ENCODE results near the gene E2F1.

Gene E2F1

GRCh38 chr20:33686100-33686983, at the start of gene E2F1:
Gene E2F1 (minus strand): TSS chr20:33686385. CDS start chr20:33686264, 121 bp downstream.
- DNase-seq = peak; percentile 81

- DNase-seq = no peak
These were observed 47.7 kb upstream of the E2F1 start for GRCh38 chr20:33733654-33734576.

DNA sequence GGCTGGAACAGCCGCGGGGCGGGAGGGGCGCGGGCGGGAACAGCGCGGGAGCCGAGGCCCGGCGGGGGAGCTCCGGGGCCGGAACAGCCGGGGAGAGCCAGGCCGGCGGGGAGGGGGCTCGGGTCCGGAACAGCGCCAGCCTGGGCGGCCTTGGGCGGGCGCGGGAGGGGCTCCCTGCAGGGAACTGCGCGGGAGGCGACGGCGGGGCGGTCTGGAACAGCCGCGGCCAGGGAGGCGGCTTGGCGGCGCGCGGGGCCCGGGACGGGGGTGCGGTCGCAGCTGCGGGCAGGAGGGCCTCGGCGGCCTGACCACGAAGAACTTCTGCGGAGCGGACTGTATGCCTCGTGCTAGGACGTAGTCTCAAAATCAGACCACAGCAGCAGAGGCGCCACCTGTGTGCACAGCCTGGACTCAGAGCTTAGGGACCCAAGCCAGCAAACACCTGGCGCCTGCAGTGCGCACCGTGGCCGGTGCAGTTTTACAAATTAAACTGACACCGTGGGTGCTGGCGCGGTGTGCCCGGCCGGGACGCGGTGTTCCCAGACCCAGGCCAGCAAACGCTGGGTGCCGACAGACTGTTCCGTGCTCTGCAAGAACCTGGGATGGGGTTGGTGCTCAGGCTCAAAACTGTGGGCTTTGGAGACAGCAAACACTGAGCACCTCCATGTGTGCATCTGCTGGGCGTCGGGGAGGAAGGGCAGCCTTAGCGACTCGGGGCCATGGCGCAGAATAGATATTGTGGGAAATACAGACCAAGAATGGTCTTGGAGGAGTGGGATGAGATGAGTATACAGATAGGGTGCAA, 46.2 kb upstream of the E2F1 start:
- DNase-seq = peak; percentile 74

- peak; percentile 74 for DNase-seq
These were observed 45.5 kb upstream of the E2F1 start, which contains the start of gene ZNF341 for GRCh38 chr20:33731693-33732165. Gene ZNF341 (plus strand): TSS chr20:33731996. CDS start chr20:33732022, 26 bp downstream.

DNA sequence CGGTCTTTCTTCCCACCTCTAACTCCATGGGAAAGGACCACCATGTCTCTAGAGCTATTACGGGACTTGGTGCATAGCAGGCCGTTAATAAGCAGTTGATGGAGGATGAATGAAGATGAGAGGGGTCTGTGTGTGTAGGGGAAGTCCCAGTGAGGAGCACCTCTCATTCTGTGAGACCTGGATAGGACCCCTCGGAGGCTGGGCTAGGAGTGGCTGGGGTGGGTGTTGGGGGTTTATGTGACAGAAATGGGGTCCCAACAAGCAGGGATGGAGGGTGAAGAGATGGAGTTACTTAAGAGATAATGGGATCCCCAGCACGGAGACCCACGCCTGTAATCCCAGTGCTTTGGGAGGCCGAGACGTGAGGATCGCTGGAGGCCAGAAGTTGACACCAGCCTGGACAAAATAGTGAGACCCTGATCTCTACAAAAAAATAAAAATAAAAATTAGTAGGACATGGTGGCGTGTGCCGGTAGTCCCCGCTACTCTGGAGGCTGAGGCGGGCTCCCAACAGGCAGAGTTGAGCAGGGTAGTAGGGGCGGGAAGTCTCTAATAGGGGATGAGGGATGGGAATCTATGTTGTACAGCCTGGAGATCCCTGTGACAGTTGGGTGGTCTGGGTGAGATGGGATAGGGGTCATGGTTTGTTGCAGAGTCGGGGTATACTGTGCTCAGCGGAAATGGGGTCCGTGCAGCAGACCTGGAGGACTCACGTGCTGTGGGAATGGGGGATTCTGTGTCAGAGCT, 44.9 kb upstream of the E2F1 start:
- no peak for DNase-seq

- DNase-seq = no peak
These were observed 42.9 kb upstream of the E2F1 start for GRCh38 chr20:33729101-33729500.

DNA sequence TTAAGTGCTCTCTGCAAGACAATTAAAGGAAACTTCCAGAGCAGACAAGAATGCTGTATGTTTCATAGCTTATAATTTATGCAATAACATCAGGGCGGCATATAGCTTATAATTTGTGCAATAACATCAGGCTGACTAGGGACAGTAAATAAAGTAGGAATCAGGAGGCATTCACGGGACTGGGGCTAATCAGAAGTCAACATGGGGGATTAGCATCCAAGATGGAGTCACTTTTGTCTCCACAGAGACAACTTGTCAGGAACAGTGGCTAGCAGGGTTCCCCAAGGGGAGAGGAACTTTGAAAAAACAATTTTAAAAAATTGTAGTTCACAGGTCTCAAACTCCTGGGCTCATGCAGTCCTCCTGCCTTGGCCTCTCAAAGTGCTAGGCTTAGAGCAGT, 42.3 kb upstream of the E2F1 start:
- no peak for DNase-seq

GRCh38 chr20:33727806-33728205, 41.6 kb upstream of the E2F1 start:
- no peak for DNase-seq

GRCh38 chr20:33727115-33727479, 40.9 kb upstream of the E2F1 start:
- DNase-seq = no peak

DNA sequence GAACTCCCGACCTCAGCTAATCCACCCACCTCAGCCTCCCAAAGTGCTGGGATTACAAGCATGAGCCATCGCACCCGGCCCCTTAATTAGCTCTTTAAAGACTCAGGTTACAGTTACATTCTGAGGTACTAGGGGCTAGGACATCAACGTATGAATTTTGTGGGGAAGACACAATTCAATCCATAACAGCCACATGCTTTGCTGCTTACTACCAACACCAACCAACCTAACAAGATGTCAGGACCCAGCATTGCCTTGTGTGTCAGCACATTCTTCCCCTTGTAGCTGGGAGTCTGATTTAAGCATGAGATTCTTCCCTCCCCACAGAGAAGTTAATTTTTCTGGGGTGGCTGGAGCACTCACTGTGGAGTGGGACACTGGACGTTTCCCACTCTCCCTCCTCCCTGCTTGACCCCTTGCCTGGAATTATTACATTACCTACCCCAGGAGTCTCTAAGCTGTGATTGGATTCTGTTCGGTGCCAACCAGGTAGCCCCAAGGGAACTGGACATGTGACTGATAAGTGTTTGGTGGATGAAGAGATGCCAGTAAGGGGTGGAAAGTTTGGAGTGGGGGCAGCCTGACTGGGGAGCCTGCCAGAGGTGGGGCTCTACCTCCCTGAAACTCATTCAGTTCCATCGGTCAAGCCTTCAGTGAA, 39.6 kb upstream of the E2F1 start:
- DNase-seq = no peak

- DNase-seq = no peak
These were observed 38.4 kb upstream of the E2F1 start for GRCh38 chr20:33724439-33725094.

- DNase-seq = no peak
These were observed 35.4 kb upstream of the E2F1 start for GRCh38 chr20:33721391-33722140.

- peak; percentile 98 for DNase-seq
These were observed 34.0 kb upstream of the E2F1 start, which contains the start of gene PXMP4 for GRCh38 chr20:33719989-33720709. Gene PXMP4 (minus strand): TSS chr20:33720310. CDS start chr20:33720207, 103 bp downstream.

DNA sequence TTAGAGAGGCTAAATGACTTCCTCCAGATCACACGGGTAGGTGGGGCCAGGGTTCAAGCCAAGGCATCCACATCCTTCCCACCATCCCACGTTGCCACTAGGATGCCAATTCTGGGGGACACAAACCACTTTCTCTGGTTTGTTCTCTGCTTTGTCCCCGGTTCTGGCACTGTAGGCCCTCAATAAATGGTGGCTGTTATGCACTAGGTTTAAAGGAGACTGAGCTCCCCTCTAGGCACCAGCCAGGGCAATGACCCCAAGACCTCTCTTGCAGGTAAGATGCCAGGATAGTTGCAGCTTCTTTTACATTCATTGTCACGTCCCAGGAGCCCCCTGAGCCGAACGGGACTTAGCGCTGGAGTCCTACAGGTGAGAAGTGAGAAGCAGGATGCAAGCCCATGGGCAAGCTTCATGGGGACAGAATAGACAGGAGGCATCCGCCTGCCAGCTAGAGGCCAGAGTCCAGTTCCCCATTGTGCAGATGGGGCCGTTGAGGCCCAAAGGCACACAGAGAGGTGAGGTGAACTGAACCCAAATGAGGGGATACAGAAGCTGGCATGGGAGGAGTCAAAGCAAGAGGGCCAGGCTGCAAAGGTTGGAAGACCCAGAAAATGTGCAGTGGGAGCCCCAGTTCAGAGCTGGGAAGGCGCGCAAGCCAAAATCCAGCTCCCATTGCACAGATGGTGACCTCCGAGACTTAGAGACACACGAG, 33.2 kb upstream of the E2F1 start:
- no peak for DNase-seq

DNA sequence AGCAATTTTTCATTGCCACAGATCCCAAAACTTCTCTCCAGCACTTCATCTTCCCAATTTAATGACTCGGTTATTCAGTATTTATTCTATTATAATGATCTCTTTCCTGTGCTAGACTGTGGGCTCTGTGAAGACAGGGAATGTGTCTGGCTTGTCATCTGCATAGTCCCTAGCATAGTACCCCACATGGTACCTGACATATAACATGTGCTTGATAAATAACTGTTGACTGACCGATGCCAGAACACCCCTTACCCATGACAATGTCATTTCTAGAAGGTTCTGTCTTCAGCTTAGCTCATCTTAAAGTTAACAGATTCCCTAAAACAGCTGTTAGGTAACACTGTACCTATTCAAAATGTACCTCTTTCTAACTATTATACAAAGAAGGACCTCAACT, 30.3 kb upstream of the E2F1 start:
- no peak for DNase-seq

- DNase-seq = no peak
These were observed 27.7 kb upstream of the E2F1 start for GRCh38 chr20:33713865-33714367.

- DNase-seq = no peak
These were observed 25.2 kb upstream of the E2F1 start for GRCh38 chr20:33711446-33711738.

DNA sequence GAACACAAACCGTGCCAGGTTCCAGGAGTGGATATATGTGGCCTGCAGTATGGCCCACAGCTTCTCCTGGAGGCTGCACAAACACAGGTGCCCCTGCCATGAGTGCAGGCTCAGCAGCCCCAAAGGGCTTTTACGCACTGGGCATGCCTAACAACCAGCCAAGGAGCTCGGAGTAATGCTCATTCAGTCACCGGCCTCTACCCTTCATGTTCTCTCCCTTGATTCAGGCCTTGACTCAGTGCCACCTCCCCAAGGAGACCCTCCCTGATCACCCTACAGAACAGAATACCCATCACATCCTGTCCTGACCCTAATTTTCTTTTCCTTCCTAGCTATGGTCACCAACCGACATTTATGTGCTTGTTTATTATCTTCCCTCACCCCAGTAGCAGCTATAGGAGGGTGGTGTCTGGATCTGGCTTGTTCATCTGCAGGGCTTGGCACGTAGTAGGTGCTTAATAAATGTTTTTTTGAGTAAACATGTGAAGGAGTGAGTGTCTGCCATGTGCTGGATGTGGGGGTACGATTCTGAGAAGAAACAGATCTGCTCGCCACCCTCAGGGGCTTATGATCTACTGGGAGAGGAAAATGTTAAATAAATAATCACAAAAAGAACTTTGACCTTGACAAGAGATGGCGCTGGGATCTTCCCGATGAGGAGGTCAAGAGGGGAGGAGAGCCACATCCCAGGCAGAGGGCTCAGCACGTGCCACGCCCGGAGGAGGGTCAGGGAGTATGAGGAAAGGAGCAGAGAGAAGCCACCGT, 24.7 kb upstream of the E2F1 start:
- no peak for DNase-seq
